ENCODE measurements around the gene B3GALNT2.

Gene B3GALNT2

DNA sequence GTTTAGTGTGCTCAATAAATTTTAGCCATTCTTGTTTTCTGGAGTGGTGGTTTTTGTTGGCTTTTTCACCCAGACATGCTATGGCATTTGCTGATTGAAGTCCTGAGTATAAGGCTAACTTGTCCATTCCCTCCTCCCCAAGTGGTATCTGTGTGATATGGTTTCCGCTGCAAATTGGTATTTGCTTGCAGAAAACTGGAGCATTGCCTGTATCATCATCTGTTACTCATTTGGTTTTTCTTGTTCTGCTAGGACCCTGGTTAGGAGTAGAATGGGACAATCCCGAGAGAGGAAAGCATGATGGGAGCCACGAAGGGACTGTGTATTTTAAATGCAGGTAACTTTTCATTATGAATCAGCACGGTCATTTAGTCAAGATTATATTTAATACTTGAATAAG, 103.0 kb downstream of the B3GALNT2 start:
- Histone ChIP-seq H3K4me3 (replicated peaks; ENCODE audit: low read depth, low read length) (no peak overlapping the region), H3K27me3 (replicated peaks; ENCODE audit: control insufficient read depth, insufficient read depth, low read length) (no peaks in the 10 kb centered on the region), H3K36me3 (ENCODE audit: control insufficient read depth, insufficient read depth, low read length) (no peaks in the 10 kb centered on the region)
- TF ChIP-seq, protein P1, sequence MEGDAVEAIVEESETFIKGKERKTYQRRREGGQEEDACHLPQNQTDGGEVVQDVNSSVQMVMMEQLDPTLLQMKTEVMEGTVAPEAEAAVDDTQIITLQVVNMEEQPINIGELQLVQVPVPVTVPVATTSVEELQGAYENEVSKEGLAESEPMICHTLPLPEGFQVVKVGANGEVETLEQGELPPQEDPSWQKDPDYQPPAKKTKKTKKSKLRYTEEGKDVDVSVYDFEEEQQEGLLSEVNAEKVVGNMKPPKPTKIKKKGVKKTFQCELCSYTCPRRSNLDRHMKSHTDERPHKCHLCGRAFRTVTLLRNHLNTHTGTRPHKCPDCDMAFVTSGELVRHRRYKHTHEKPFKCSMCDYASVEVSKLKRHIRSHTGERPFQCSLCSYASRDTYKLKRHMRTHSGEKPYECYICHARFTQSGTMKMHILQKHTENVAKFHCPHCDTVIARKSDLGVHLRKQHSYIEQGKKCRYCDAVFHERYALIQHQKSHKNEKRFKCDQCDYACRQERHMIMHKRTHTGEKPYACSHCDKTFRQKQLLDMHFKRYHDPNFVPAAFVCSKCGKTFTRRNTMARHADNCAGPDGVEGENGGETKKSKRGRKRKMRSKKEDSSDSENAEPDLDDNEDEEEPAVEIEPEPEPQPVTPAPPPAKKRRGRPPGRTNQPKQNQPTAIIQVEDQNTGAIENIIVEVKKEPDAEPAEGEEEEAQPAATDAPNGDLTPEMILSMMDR (IDR thresholded peaks at IDR 0.05; ENCODE audit: insufficient read depth, low read length, poor library complexity, severe bottlenecking): no peak
- no peak for DNase-seq (ENCODE audit: extremely low read depth, insufficient read length)
